GM19025 (cell line): ENCODE measurements around the gene TMEM218.

Experiments used
- ATAC-seq: cut with Tn5 transposase; IDR thresholded peaks from one replicate; pipeline ENCODE4 v1.9.1; 2021; ENCODE audit warnings: mild to moderate bottlenecking, low read depth, moderate library complexity; ENCODE audit not compliant: unreplicated experiment

Gene TMEM218

GRCh38 chr11:125132071-125132470, 20.6 kb upstream of the TMEM218 start:
- no peak for ATAC-seq

DNA sequence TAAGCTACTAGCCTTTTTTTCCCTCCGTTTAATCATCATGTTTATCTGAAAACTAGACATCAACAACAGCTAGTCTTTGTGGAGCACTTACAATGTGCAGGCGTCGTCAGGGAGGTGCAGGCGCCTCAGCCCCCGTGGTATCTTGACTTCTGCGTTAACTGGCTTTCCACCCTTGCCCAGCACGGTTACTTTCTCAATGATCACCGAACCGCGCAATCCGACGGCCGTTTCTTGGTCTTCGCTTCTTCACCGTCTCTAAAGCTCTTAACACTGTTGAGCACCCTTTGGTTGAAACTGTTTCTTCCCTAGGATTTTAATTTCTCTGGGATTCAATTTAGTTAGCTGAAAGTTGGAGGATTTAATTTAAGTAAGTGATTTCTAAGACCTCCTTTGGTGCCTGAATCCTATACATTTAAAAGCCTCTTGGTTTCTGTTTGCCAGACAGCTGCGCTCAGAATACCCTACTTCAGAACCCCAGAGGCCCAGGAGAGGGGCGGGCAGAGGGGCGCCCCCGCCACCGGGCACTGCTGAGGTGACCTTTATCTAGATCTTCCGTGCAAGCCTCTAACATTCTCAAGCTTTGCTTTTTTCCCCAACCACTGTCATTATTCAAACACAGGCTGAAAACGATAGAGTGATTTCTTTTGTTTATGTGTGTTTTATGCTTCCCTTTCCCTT, 18.0 kb upstream of the TMEM218 start:
- ATAC-seq, result no peak

GRCh38 chr11:125128450-125128849, 17.0 kb upstream of the TMEM218 start:
- no peak for ATAC-seq

DNA sequence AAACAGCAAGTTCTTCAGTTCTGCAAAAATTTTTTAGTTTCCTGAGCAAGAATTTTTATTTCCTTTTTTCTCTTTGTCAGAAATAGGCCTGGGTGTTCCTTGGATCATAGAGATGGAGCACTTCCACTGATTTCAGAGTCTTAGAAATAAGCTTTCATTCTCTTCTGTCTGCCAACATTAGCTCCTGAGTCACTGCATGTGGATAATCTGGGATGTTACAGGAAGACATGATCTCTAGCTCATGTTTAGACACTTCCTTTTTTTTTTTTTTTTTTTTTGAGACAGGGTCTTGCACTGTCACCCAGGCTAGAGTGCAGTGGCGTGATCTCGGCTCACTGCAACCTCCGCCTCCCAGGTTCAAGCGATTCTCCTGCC, 13.2 kb upstream of the TMEM218 start:
- ATAC-seq, result no peak

- peak; percentile 89 for ATAC-seq
Observed at GRCh38 chr11:125123947-125124617, 12.7 kb upstream of the TMEM218 start.

DNA sequence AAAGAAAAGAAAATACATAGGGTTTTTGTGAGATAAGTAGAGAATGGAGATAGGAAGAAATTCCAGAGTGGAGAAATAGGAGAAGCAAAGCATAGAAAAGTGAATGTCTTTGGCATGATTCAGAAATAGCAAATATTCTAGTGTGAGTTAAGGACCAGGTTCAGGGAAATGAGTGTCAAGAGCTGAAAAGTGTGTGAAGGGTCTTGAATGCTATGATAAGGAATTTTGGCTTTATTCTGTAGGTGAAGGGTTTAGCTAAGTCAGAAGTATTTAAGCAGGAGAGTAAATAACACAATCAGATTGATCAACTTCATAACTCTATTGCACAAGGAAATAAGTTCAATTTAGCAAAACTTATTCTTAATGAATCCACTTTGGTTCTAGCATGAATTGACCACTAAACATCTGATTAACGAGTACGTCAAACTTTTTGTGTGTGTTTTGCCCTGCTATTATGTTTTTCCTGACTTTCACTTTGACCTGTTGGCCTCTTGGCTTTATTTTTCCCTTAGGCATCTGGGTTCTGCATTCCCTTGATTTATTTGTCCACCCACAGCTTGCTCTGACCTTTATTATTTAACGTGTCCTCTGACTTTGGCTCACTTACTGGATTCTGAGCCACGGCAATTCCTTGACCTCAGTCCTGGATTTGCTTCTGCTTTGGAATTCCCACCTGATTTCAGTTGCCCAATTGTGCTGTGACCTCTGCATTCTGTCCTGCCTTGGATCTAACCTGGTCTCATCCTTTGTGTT, 11.9 kb upstream of the TMEM218 start:
- no peak for ATAC-seq

DNA sequence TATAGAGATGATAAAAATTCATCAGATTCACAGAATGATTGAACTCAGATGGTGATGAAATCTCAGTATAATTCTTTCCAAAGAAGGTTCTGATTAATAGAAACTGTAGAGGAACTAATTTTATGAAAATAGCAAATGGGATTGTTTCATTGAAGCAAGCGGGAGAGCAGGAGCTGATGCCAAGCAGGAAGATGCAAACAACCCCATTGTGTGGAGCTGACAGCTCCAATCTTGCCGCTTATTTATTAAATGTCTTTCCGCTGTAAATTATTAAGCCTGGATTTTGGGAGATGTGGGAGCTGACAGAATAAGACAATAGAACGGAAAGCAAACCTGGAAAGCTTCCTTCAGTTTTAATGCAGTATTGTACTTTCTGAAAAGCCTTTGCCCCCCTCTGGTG, 6.0 kb upstream of the TMEM218 start:
- ATAC-seq, result no peak

- ATAC-seq, result no peak
Observed at GRCh38 chr11:125114518-125114917, 3.1 kb upstream of the TMEM218 start.

DNA sequence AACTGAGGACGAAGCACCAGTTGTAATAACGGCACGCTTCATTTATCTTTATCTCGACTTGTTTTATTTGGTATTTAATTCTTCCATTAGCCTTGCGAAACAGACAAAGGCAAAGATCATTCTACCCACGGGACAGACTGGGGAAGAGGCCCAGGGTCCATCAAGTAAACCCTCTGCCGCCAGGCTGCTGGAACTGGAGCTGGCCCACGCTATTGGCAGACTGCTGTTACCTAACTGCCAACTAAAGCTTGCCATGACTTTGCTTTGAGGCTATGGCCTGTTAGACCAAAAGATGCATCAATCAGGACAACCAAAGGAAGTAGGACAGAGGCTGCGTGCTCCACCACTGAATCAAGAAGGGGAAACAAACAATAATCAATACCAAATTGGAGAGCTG, 780 bp upstream of the TMEM218 start:
- no peak for ATAC-seq

- no peak for ATAC-seq
Observed at GRCh38 chr11:125111001-125111342, 454 bp downstream of the TMEM218 start.

GRCh38 chr11:125110506-125110905, 920 bp downstream of the TMEM218 start:
- ATAC-seq, result no peak

- ATAC-seq, result no peak
Observed at GRCh38 chr11:125108469-125108868, 3.0 kb downstream of the TMEM218 start.

DNA sequence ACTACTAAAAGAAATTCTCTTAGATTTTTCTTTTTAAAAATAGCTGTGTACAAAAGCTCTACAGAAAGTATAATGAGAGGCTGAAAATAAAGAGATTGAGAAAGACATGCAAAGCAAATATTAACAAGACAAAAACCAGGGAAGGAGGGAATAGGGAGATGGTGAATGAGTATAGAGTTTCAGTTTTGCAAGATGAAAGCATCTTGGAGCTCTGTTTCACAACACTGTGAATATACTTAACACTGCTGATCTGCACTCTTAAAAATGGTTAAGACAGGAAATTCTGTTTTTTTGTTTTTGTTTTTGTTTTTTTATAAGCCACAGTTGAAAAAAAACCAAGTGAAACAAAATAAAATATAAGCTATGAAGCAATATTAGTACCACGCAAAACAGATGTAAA, 5.5 kb downstream of the TMEM218 start:
- ATAC-seq, result no peak

DNA sequence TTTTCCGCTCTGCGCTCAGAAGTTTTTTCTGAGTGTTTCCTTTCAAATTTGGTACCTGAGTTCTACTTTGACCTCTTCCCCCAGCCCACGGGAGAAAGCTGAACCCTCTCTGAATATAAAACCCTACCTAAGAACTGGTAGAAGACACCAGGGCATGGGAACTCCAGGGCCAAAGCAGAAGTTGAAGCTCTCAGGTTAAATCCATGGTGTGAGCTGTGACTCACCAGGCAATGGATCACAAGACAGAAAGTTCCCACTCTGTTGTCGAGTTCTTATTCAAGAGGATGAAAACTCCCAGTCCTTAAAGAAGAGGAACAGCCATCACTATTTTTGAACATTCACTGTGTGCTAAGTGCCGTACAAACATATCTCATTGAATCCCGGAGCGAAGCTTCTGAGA, 8.9 kb downstream of the TMEM218 start:
- ATAC-seq, result no peak

- ATAC-seq, result no peak
Observed at GRCh38 chr11:125102025-125102424, 9.4 kb downstream of the TMEM218 start.

- no peak for ATAC-seq
Observed at GRCh38 chr11:125101596-125101995, 9.8 kb downstream of the TMEM218 start.

- ATAC-seq, result no peak
Observed at GRCh38 chr11:125100136-125100535, 11.3 kb downstream of the TMEM218 start.

GRCh38 chr11:125094731-125095130, 16.7 kb downstream of the TMEM218 start:
- no peak for ATAC-seq

- no peak for ATAC-seq
Observed at GRCh38 chr11:125093502-125093901, 17.9 kb downstream of the TMEM218 start.

GRCh38 chr11:125092669-125093068, 18.8 kb downstream of the TMEM218 start:
- no peak for ATAC-seq

- ATAC-seq, result no peak
Observed at GRCh38 chr11:125091877-125092664, 19.4 kb downstream of the TMEM218 start.
